Keratinocyte (primary cell): ENCODE data around the gene EFCAB8. TPM values are rescaled to one million over a fixed set of nuclear protein-coding genes. Genes with fewer than 3 reads are reported as not detected.

ENCODE experiments used
- DNase-seq: peaks from one replicate; pipeline ENCODE4 v3.0.0-alpha.2; 2011; ENCODE audit warnings: low read depth, missing footprints, low spot score
- FAIRE-seq: peaks from 2 replicates; lab custom pipeline; 2011; peaks lifted over from hg19 to GRCh38; lab: Jason Lieb, UNC
- H2AFZ ChIP-seq: 2 replicates; pipeline ENCODE4 v1.6.0; 2012; ENCODE audit warnings: low read length, control low read depth, inconsistent platforms; ENCODE audit not compliant: control insufficient read depth
- H3K27ac ChIP-seq: 2 replicates; pipeline ENCODE4 v1.5.1; 2011; ENCODE audit warnings: low read length; ENCODE audit not compliant: control insufficient read depth, insufficient read depth
- H3K27me3 ChIP-seq: 3 replicates; pipeline ENCODE4 v1.6.0; 2011; ENCODE audit warnings: low read length; ENCODE audit not compliant: control insufficient read depth, insufficient read depth; ENCODE audit errors: extremely low read depth
- H3K36me3 ChIP-seq, 2 experiments: 2 replicates in 1 of 2; 3 replicates in 1 of 2; pipeline ENCODE4 v1.5.1; 2011; ENCODE audit warnings: low read length in 2 of 2, mild to moderate bottlenecking in 1 of 2; ENCODE audit not compliant: control insufficient read depth in 2 of 2, insufficient read depth in 2 of 2; ENCODE audit errors: extremely low read depth in 1 of 2
- H3K4me1 ChIP-seq: 3 replicates; pipeline ENCODE4 v1.5.1; 2011; ENCODE audit warnings: low read length; ENCODE audit not compliant: control insufficient read depth, insufficient read depth; ENCODE audit errors: extremely low read depth
- H3K4me2 ChIP-seq: 3 replicates; pipeline ENCODE4 v1.6.0; 2011; ENCODE audit warnings: low read depth, low read length; ENCODE audit not compliant: control insufficient read depth, insufficient read depth; ENCODE audit errors: extremely low read depth
- H3K4me3 ChIP-seq, 3 experiments: fragments of 200-600 bp in 1 of 3; sonication (generic) in 1 of 3; 2 replicates in 2 of 3; 3 replicates in 1 of 3; pipeline ENCODE4 v1.5.1; 2011 to 2016; ENCODE audit warnings: low read length in 3 of 3, mild to moderate bottlenecking in 3 of 3, control low read depth in 2 of 3, inconsistent platforms in 1 of 3, low read depth in 1 of 3, mixed read lengths in 1 of 3, mixed run types in 1 of 3, moderate library complexity in 1 of 3; ENCODE audit not compliant: control insufficient read depth in 2 of 3, insufficient read depth in 2 of 3; ENCODE audit errors: extremely low read depth in 1 of 3
- H3K79me2 ChIP-seq: 2 replicates; pipeline ENCODE4 v1.6.0; 2012; ENCODE audit warnings: low read length; ENCODE audit not compliant: control insufficient read depth, insufficient read depth
- H3K9ac ChIP-seq: 3 replicates; pipeline ENCODE4 v1.6.0; 2011; ENCODE audit warnings: low read length; ENCODE audit not compliant: control insufficient read depth, insufficient read depth; ENCODE audit errors: extremely low read depth
- H3K9me1 ChIP-seq: 3 replicates; pipeline ENCODE4 v1.6.0; 2011; ENCODE audit warnings: low read length; ENCODE audit not compliant: control insufficient read depth, insufficient read depth; ENCODE audit errors: extremely low read depth
- H3K9me3 ChIP-seq: 2 replicates; pipeline ENCODE4 v1.5.1; 2012; ENCODE audit warnings: low read depth, low read length; ENCODE audit not compliant: control insufficient read depth
- H4K20me1 ChIP-seq: 3 replicates; pipeline ENCODE4 v1.6.0; 2011; ENCODE audit warnings: low read length; ENCODE audit not compliant: control insufficient read depth, insufficient read depth; ENCODE audit errors: extremely low read depth
- CTCF ChIP-seq, 3 experiments: IDR thresholded peaks in 1 of 3; conservative IDR thresholded peaks in 1 of 3; optimal IDR thresholded peaks in 1 of 3; 2 replicates in 2 of 3; 3 replicates in 1 of 3; pipeline versions ENCODE3 to v1.5.1; 2011; ENCODE audit warnings: low read length in 3 of 3, mild to moderate bottlenecking in 3 of 3, moderate library complexity in 2 of 3, control low read depth in 1 of 3, inconsistent platforms in 1 of 3; ENCODE audit not compliant: insufficient read depth in 2 of 3; ENCODE audit errors: extremely low read depth in 1 of 3
- EZH2 ChIP-seq: IDR thresholded peaks from one replicate; pipeline ENCODE4 v1.6.1; 2012; ENCODE audit warnings: inconsistent platforms, mild to moderate bottlenecking, low read length, moderate library complexity
- dilution Hi-C: fragments of 300-500 bp; cut with MboI; formaldehyde crosslinking; loops from one replicate; pipeline ENCODE4 v1.7.0; 2020; ENCODE audit warnings: low sequenced_read_pairs; ENCODE audit not compliant: extremely low pct_ligation_motif_present
- polyA plus RNA-seq, 5 experiments: library from polyadenylated mRNA; depleted of rRNA in 3 of 5; stranded (reverse) in 3 of 5; stranded (forward) in 1 of 5; unstranded in 1 of 5; fragments of >200 nt; gene quantifications; 1 replicate in 1 of 5; 2 replicates in 3 of 5; 3 replicates in 1 of 5; pipeline versions ENCODE4 v1.2.1 to v1.2.3, GENCODE V29; 2011 to 2012; ENCODE audit warnings: missing spikeins in 2 of 5, low read depth in 1 of 5, low replicate concordance in 1 of 5

EFCAB8 gene
- polyA plus RNA-seq, 1 donor (not counting 4 experiments of a cell fraction or from before 2014, with no cell fraction given) = 0.03 TPM

- Histone ChIP-seq H3K4me3 (no peak overlapping the region), H2AFZ (no peak overlapping the region), H3K36me3 (no peaks in the 10 kb centered on the region), H3K9ac (no peak overlapping the region), H3K4me2 (no peak overlapping the region), H3K27me3 (no peaks in the 10 kb centered on the region), H3K9me1 (no peaks in the 10 kb centered on the region), H4K20me1 (no peaks in the 10 kb centered on the region), H3K4me1 (no peaks in the 10 kb centered on the region), H3K27ac (no peak overlapping the region), H3K79me2 (no peaks in the 10 kb centered on the region), H3K9me3 (peaks cover 3% of the 10 kb centered on the region)
- dilution Hi-C loops = no loop called here
- FAIRE-seq (no peak), DNase-seq (no peak)
- no peak for TF ChIP-seq EZH2
- TF ChIP-seq CTCF (optimal IDR thresholded peaks at IDR 0.05 in 1 of 3, IDR thresholded peaks at IDR 0.05 in 1 of 3, conservative IDR thresholded peaks at IDR 0.05 in 1 of 3; ENCODE audit: extremely low read depth in 1 of 3, insufficient read depth in 2 of 3, low read length in 3 of 3) = no peak
Measured at GRCh38 chr20:32914031-32914430, 55.3 kb downstream of the EFCAB8 start.

GRCh38 chr20:32917191-32917950, 58.6 kb downstream of the EFCAB8 start:
- DNase-seq (no peak), FAIRE-seq (no peak)
- Histone ChIP-seq H3K4me3 (no peak overlapping the region), H4K20me1 (no peaks in the 10 kb centered on the region), H3K27ac (no peak overlapping the region), H3K4me2 (no peak overlapping the region), H3K4me1 (no peaks in the 10 kb centered on the region), H3K27me3 (no peaks in the 10 kb centered on the region), H3K9me3 (peaks cover 3% of the 10 kb centered on the region), H3K79me2 (no peaks in the 10 kb centered on the region), H3K9ac (no peak overlapping the region), H3K9me1 (no peaks in the 10 kb centered on the region), H3K36me3 (no peaks in the 10 kb centered on the region), H2AFZ (no peak overlapping the region)
- TF ChIP-seq CTCF (optimal IDR thresholded peaks at IDR 0.05 in 1 of 3, IDR thresholded peaks at IDR 0.05 in 1 of 3, conservative IDR thresholded peaks at IDR 0.05 in 1 of 3; ENCODE audit: extremely low read depth in 1 of 3, insufficient read depth in 2 of 3, low read length in 3 of 3) (no peak), EZH2 (no peak)
- dilution Hi-C loops = no loop called here
